GM18909 (cell line): ENCODE results near the gene POLR3GL.
"Not testable (repeated sequence)": the region's sequence is repeated elsewhere in the genome, so short reads cannot be mapped to it uniquely, and the experiment has no call there.

Experiments
- ATAC-seq: cut with Tn5 transposase; IDR thresholded peaks from one replicate; pipeline ENCODE4 v1.9.1; 2021; ENCODE audit warnings: mild to moderate bottlenecking; ENCODE audit not compliant: unreplicated experiment, poor library complexity

The POLR3GL gene

DNA sequence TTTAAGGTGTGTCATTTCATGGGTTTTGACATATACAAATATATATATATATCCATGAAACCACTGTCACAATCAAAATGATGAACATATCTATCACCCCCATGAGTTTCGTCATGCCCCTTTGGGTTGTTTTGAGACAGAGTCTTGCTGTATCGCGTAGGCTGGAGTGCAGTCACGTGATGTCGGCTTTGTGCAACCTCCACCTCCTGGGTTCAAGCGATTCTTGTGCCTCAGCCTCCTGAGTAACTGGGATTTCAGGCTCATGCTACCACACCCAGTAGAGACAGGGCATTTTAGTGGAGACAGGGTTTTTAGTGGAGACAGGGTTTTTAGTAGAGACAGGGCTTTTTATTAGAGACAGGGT lies 49.1 kb downstream of the POLR3GL start:
- ATAC-seq: no peak

GRCh38 chr1:146016891-146017290 lies 52.4 kb downstream of the POLR3GL start:
- no peak for ATAC-seq

- no peak for ATAC-seq
These were observed 55.0 kb downstream of the POLR3GL start for GRCh38 chr1:146019231-146020057.

GRCh38 chr1:146020058-146021049 lies 55.9 kb downstream of the POLR3GL start:
- no peak for ATAC-seq

- ATAC-seq: no peak
These were observed 56.6 kb downstream of the POLR3GL start for GRCh38 chr1:146021050-146021445.

GRCh38 chr1:146021622-146022402 lies 57.3 kb downstream of the POLR3GL start, which contains the start of gene HJV:
Gene HJV (minus strand): TSS chr1:146021735. CDS start chr1:146020231, 1,504 bp downstream.
- ATAC-seq: no peak

DNA sequence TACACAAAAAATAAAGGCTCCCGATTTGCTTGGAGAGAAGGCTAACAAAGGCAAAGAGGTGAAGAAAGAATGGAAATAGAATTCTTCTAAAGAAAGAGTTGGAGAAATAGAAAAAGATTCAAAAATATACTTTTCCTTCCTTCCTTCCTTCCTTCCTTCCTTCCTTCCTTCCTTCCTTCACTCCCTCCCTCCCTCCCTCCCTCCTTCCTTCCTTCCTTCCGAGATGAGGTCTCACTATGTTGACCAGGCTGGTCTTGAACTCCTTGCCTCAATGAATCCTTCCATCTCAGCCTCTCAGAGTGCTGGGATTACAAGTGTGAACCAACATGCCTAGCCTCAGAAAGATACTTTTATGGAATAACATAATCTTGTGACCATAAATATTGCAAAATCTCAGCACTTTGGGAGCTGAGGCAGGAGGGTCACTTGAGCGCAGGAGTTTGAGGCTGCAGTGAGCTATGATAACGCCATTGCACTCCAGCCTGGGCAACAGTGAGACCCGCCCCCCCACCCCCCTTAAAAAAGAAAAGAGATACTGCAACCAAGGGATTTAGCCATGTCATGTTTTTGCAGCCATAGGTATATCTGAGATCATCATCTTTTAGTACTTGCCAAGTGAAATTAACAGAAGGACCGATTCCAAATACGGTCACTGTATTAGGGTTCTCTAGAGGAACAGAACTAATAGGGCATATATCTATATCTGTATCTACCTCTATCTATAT lies 58.1 kb downstream of the POLR3GL start:
- ATAC-seq: no peak

DNA sequence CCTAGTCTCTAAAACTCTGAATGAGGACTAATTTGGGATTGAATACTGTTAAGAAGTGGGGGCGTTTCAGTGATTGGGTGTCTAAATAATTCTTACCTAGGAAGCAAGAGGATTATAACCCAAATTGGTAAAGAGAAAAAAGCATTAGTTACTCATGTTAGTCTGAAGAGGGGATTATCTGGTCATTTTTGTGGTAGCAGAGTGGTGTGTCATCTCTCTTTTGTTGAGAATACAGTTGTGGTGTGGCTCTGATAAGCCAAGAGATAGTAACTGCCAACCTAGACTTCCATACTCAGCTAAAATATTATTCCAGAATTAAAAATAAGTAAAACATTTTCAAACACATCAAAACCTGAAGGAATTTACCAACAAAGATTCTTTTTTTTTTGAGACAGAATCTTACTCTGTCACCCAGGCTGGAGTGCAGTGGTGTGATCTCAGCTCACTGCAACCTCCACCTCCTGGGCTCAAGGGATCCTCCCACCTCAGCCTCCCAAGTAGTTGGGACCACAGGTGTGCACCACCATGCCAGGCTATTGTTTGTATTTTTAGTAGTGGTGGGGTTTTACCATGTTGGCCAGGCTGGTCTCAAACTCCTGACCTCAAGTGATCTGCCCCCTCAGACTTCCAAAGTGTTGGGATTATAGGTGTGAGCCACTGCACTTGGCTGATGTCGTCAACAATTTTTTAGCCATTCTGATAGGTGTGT lies 61.5 kb downstream of the POLR3GL start:
- not testable (repeated sequence) for ATAC-seq

DNA sequence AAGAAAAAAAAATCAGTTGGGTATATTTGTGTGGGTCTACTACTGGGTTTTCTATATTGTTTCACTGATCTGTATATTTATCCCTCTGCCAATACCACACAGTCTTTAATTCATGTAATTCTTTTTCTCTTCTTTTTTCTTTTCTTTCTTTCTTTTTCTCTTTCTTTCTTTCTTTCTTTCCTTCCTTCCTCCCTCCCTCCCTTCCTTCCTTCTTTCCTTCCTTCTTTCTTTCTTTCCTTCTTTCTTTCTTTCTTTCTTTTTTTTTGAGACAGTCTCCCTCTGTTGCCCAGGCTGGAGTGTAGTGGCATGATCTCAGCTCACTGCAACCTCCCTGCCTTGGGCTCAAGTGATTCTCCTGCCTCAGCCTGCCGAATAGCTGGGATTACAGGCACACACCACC lies 62.2 kb downstream of the POLR3GL start:
- ATAC-seq: not testable (repeated sequence)
